Ovary (tissue), 3 donors: ENCODE results near the gene PMFBP1.

ENCODE experiments used
- CTCF ChIP-seq, 3 donors: fragments of 450-650 bp in 2 of 3; fragments of 200-600 bp in 1 of 3; IDR thresholded peaks; one replicate each; pipeline versions ENCODE4 v1.5.1 to v1.8.0; 2016 to 2022; ENCODE audit warnings: antibody characterized with exemption in 3 of 3, mild to moderate bottlenecking in 1 of 3
- POLR2A ChIP-seq: fragments of 450-650 bp; IDR thresholded peaks from one replicate; pipeline ENCODE4 v1.6.1; 2017; ENCODE audit warnings: antibody characterized with exemption, mild to moderate bottlenecking, moderate library complexity
- donor health status: DM: no; HTN: no; CAD: no.

GRCh38 chr16:72120026-72120425 is 51.9 kb downstream of the PMFBP1 start:
- no peak for TF ChIP-seq CTCF (IDR thresholded peaks at IDR 0.05)
- TF ChIP-seq POLR2A: no peak
